GM23248 (cell line): ENCODE measurements around the gene UBTD2. TPM values are rescaled to one million over a fixed set of nuclear protein-coding genes. Genes with fewer than 3 reads are reported as not detected.

Experiments used
- DNase-seq: peaks from one replicate; pipeline ENCODE4 v3.0.0-alpha.2; 2015
- H2AFZ ChIP-seq: fragments of 200-600 bp; sonication (generic); 2 replicates; pipeline ENCODE4 v1.6.1; 2016; ENCODE audit warnings: antibody characterized with exemption
- H3F3A ChIP-seq: fragments of 200-600 bp; sonication (generic); 2 replicates; pipeline ENCODE4 v1.6.1; 2016; ENCODE audit warnings: mild to moderate bottlenecking, antibody characterized with exemption, mixed run types; ENCODE audit not compliant: insufficient read depth
- H3K27ac ChIP-seq: fragments of 200-600 bp; sonication (generic); 2 replicates; pipeline ENCODE4 v1.5.1; 2016; ENCODE audit warnings: mild to moderate bottlenecking
- H3K27me3 ChIP-seq: fragments of 200-600 bp; sonication (generic); replicated peaks from 2 replicates; pipeline ENCODE4 v1.6.1; 2016; ENCODE audit warnings: mild to moderate bottlenecking; ENCODE audit not compliant: insufficient read depth
- H3K36me3 ChIP-seq: fragments of 200-600 bp; sonication (generic); 2 replicates; pipeline ENCODE4 v1.6.1; 2016; ENCODE audit warnings: low read depth, mild to moderate bottlenecking
- H3K4me1 ChIP-seq: fragments of 200-600 bp; sonication (generic); 2 replicates; pipeline ENCODE4 v1.6.1; 2016; ENCODE audit warnings: mild to moderate bottlenecking; ENCODE audit not compliant: insufficient read depth
- H3K4me2 ChIP-seq: fragments of 200-600 bp; sonication (generic); one replicate; pipeline ENCODE4 v1.6.1; 2016; ENCODE audit warnings: mild to moderate bottlenecking; ENCODE audit not compliant: unreplicated experiment
- H3K4me3 ChIP-seq: fragments of 200-600 bp; sonication (generic); 2 replicates; pipeline ENCODE4 v1.5.1; 2016; ENCODE audit warnings: mild to moderate bottlenecking
- H3K79me2 ChIP-seq: fragments of 200-600 bp; sonication (generic); 2 replicates; pipeline ENCODE4 v1.6.1; 2016; ENCODE audit warnings: mild to moderate bottlenecking; ENCODE audit not compliant: insufficient read depth
- H3K9ac ChIP-seq: fragments of 200-600 bp; sonication (generic); 2 replicates; pipeline ENCODE4 v1.6.1; 2016; ENCODE audit warnings: mild to moderate bottlenecking
- H3K9me2 ChIP-seq: fragments of 200-600 bp; sonication (generic); 2 replicates; pipeline ENCODE4 v1.6.1; 2016; ENCODE audit warnings: mixed run types, mild to moderate bottlenecking, moderate library complexity; ENCODE audit not compliant: insufficient read depth
- H3K9me3 ChIP-seq: fragments of 200-600 bp; sonication (generic); one replicate; pipeline ENCODE4 v1.6.1; 2017; ENCODE audit warnings: low read depth
- H4K20me1 ChIP-seq: fragments of 200-600 bp; sonication (generic); 2 replicates; pipeline ENCODE4 v1.6.0; 2016; ENCODE audit not compliant: insufficient read depth
- EZH2 ChIP-seq: fragments of 200-600 bp; sonication (generic); IDR thresholded peaks from 2 replicates; pipeline ENCODE4 v1.6.1; 2018; ENCODE audit warnings: antibody characterized with exemption, mild to moderate bottlenecking; ENCODE audit not compliant: insufficient read depth, poor library complexity, severe bottlenecking
- EZH2phosphoT487 ChIP-seq: fragments of 200-600 bp; sonication (generic); IDR thresholded peaks from 2 replicates; pipeline ENCODE4 v1.6.1; 2018; ENCODE audit warnings: antibody characterized with exemption, moderate library complexity, mild to moderate bottlenecking, low read depth; ENCODE audit not compliant: insufficient read depth
- WGBS, 2 experiments: methylation state at CpG; one replicate each; pipeline ENCODE4 v1.1.6; 2015 to 2017; ENCODE audit warnings: low lambda C conversion rate in 2 of 2, low coverage in 1 of 2; ENCODE audit errors: missing lambda C conversion rate in 2 of 2; 5-methylcytosine and 5-hydroxymethylcytosine counted together
- in situ Hi-C: fragments of 300-500 bp; cut with MboI; formaldehyde crosslinking; loops from 2 replicates; pipeline ENCODE4 v1.15.0; 2020
- polyA plus RNA-seq: library from polyadenylated mRNA; unstranded; fragments of >200 nt; fragmentation: Nextera tagmentation; extraction: Ambion mirVana; gene quantifications from 2 replicates; pipeline ENCODE4 v1.2.1, GENCODE V29; 2016
- total RNA-seq: library from RNA; depleted of rRNA; stranded (reverse); fragments of >200 nt; shearing (Covaris generic); gene quantifications from 2 replicates; pipeline ENCODE4 v1.2.3, GENCODE V29; 2014

UBTD2 gene
- total and polyA plus RNA-seq, 2 experiments from 2014 or later = 17.3 to 41.4 TPM

GRCh38 chr5:172255444-172255843 is 28.1 kb downstream of the UBTD2 start:
- Histone ChIP-seq H3F3A (peaks cover 14% of the 10 kb centered on the region), H3K4me1 (no peaks in the 10 kb centered on the region), H3K36me3 (peaks cover 24% of the 10 kb centered on the region), H3K4me2 (no peak overlapping the region), H3K4me3 (no peak overlapping the region), H3K79me2 (peaks cover 100% of the 10 kb centered on the region), H4K20me1 (0 out of 2 replicates have a peak, but pooled peaks cover 8% of the 10 kb centered on the region), H3K27me3 (no peaks in the 10 kb centered on the region), H3K9me2 (no peaks in the 10 kb centered on the region), H3K27ac (no peak overlapping the region), H3K9ac (no peak overlapping the region), H3K9me3 (peaks cover 4% of the 10 kb centered on the region), H2AFZ (no peak overlapping the region)
- DNase-seq = no peak
- WGBS, 2 experiments = 96 to 97% methylated on average over 17 to 23 of the region's 23 CpGs
- in situ Hi-C loops = no loop called here
- TF ChIP-seq EZH2phosphoT487 (no peak), EZH2 (no peak)

GRCh38 chr5:172252501-172252900 is 31.1 kb downstream of the UBTD2 start:
- Histone ChIP-seq H3K79me2 (peaks cover 100% of the 10 kb centered on the region), H3K4me1 (no peaks in the 10 kb centered on the region)

GRCh38 chr5:172251419-172251818 is 32.1 kb downstream of the UBTD2 start:
- no peak for TF ChIP-seq EZH2phosphoT487
- no peak for TF ChIP-seq EZH2
- Histone ChIP-seq H3K27me3 (no peaks in the 10 kb centered on the region), H3K4me2 (no peak overlapping the region), H3K79me2 (peaks cover 100% of the 10 kb centered on the region), H3K9me3 (peaks cover 4% of the 10 kb centered on the region), H2AFZ (no peak overlapping the region), H3F3A (peaks cover 14% of the 10 kb centered on the region; the same call in 1 of the 2 replicates), H3K36me3 (peaks cover 12% of the 10 kb centered on the region), H4K20me1 (peaks cover 6% of the 10 kb centered on the region; the same call in 1 of the 2 replicates), H3K4me3 (no peak overlapping the region), H3K9me2 (no peaks in the 10 kb centered on the region), H3K4me1 (no peaks in the 10 kb centered on the region), H3K9ac (no peak overlapping the region), H3K27ac (no peak overlapping the region)
- in situ Hi-C loops = no loop called here
- 95 to 100% methylated on average over 1 of the region's 1 CpG for WGBS, 2 experiments
- DNase-seq = no peak

More at GRCh38 chr5:172252501-172252900, 31.1 kb downstream of the UBTD2 start:
- Histone ChIP-seq H4K20me1 (peaks cover 11% of the 10 kb centered on the region; the same call in 1 of the 2 replicates), H3K27me3 (no peaks in the 10 kb centered on the region), H3K9me2 (no peaks in the 10 kb centered on the region), H3K36me3 (peaks cover 14% of the 10 kb centered on the region), H3K9ac (no peak overlapping the region), H3K9me3 (peaks cover 4% of the 10 kb centered on the region), H3F3A (peaks cover 14% of the 10 kb centered on the region; the same call in 1 of the 2 replicates), H3K4me2 (no peak overlapping the region), H3K4me3 (no peak overlapping the region), H2AFZ (no peak overlapping the region), H3K27ac (no peak overlapping the region)
- DNase-seq = no peak
- TF ChIP-seq EZH2phosphoT487 (no peak), EZH2 (no peak)
- in situ Hi-C loops = no loop called here
- WGBS, 2 experiments = 89 to 96% methylated on average over 2 of the region's 2 CpGs

GRCh38 chr5:172248637-172249036 is 34.9 kb downstream of the UBTD2 start:
- Histone ChIP-seq H3F3A (peaks cover 27% of the 10 kb centered on the region; the same call in 1 of the 2 replicates), H2AFZ (no peak overlapping the region), H3K9ac (no peak overlapping the region), H3K36me3 (peaks cover 12% of the 10 kb centered on the region), H3K4me2 (no peak overlapping the region), H3K27ac (no peak overlapping the region), H3K79me2 (peaks cover 100% of the 10 kb centered on the region), H3K4me3 (no peak overlapping the region), H3K4me1 (peaks cover 10% of the 10 kb centered on the region), H4K20me1 (peaks cover 15% of the 10 kb centered on the region), H3K9me2 (no peaks in the 10 kb centered on the region), H3K9me3 (peaks cover 4% of the 10 kb centered on the region), H3K27me3 (no peaks in the 10 kb centered on the region)
- in situ Hi-C loops = no loop called here
- no peak for DNase-seq
- WGBS, 2 experiments = 71 to 84% methylated on average over 2 of the region's 2 CpGs
- TF ChIP-seq EZH2 = no peak
- no peak for TF ChIP-seq EZH2phosphoT487
